Epidermal melanocyte (primary cell): Measurements from ENCODE around the gene TNXB.
"Not testable (repeated sequence)": the region's sequence is repeated elsewhere in the genome, so short reads cannot be mapped to it uniquely, and the experiment has no call there.

Source experiments
- DNase-seq: peaks from one replicate; pipeline ENCODE4 v3.0.0; 2011; ENCODE audit warnings: low spot score; ENCODE audit not compliant: insufficient read length

The TNXB gene

GRCh38 chr6:32112431-32112980 is 3.4 kb upstream of the TNXB start:
- no peak for DNase-seq

GRCh38 chr6:32111424-32112066 is 2.4 kb upstream of the TNXB start:
- DNase-seq: no peak

- no peak for DNase-seq
Measured at GRCh38 chr6:32110632-32111031, 1.5 kb upstream of the TNXB start.

- no peak for DNase-seq
Measured at GRCh38 chr6:32109765-32110160, 625 bp upstream of the TNXB start.

GRCh38 chr6:32108727-32109113 is 418 bp downstream of the TNXB start:
- DNase-seq: no peak

GRCh38 chr6:32108094-32108627 is 977 bp downstream of the TNXB start:
- no peak for DNase-seq

- no peak for DNase-seq
Measured at GRCh38 chr6:32107406-32107805, 1.7 kb downstream of the TNXB start.

GRCh38 chr6:32105433-32105832 is 3.7 kb downstream of the TNXB start:
- no peak for DNase-seq

- DNase-seq: no peak
Measured at GRCh38 chr6:32102255-32102654, 6.9 kb downstream of the TNXB start.

GRCh38 chr6:32100251-32100650 is 8.9 kb downstream of the TNXB start:
- DNase-seq: not testable (repeated sequence)

- peak; percentile 9 for DNase-seq
Measured at GRCh38 chr6:32097364-32097763, 11.8 kb downstream of the TNXB start.

GRCh38 chr6:32096394-32097258 is 12.5 kb downstream of the TNXB start:
- peak; percentile 3 for DNase-seq

GRCh38 chr6:32096087-32096393 is 13.1 kb downstream of the TNXB start:
- no peak for DNase-seq

- no peak for DNase-seq
Measured at GRCh38 chr6:32095338-32096086, 13.6 kb downstream of the TNXB start.

- DNase-seq: no peak
Measured at GRCh38 chr6:32092760-32093497, 16.2 kb downstream of the TNXB start.

GRCh38 chr6:32089082-32089828 is 19.9 kb downstream of the TNXB start:
- DNase-seq: no peak

- no peak for DNase-seq
Measured at GRCh38 chr6:32088487-32089049, 20.6 kb downstream of the TNXB start.

GRCh38 chr6:32087574-32088486 is 21.3 kb downstream of the TNXB start:
- no peak for DNase-seq
